ENCODE measurements around the gene RMND5B.

GRCh38 chr5:178192787-178193186 lies 62.0 kb downstream of the RMND5B start:
- TF ChIP-seq ZBTB33 (IDR thresholded peaks at IDR 0.05; ENCODE audit: borderline replicate concordance, low read depth) (no peak), REST (IDR thresholded peaks at IDR 0.05; ENCODE audit: low read depth, low read length) (no peak), FOXJ3 (CRISPR knock-in tag; IDR thresholded peaks at IDR 0.05) (no peak)
